HG03159 (cell line): Measurements from ENCODE around the gene NSUN6.
"Not testable (repeated sequence)": the region's sequence is repeated elsewhere in the genome, so short reads cannot be mapped to it uniquely, and the experiment has no call there.

ENCODE experiments used
- ATAC-seq: cut with Tn5 transposase; IDR thresholded peaks from one replicate; pipeline ENCODE4 v1.9.1; 2021; ENCODE audit warnings: mild to moderate bottlenecking, moderate library complexity; ENCODE audit not compliant: unreplicated experiment

Gene NSUN6

DNA sequence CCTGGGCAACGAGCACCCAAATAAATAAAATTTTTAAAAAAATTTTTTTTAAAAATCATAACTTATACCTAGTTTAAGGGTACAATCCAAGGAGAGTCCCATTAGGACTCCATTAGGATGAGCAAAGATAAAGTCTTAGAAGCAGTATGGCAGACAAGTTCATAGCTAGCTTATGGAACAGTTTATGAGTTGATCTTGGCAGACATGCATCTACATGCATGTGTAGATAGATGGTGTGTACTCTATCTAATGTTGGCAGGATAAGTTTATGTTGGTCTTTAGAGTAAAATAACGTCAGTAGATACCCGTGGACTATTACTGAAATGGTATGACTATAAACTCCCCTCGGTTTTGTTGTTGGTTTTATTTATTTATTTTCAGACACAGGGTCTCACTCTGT is 40.2 kb downstream of the NSUN6 start:
- no peak for ATAC-seq

DNA sequence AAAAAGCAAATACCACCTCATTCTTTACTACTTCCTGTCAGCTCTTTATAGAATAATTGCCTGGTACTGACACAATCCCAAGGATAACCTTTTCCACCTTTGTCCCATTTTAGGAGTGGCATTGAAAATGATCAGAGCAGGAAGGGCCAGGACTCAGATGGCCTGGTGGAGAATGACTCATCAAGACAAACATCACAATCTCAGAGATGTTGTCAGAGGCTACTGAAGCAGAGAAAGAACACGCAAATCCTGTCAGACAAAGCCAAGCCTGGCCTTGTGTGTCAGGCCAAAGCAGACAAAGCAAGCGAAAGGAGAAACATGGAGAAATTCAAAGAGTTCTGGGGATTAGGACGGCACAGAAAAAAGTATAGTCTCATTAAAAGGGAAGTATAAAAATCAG is 40.9 kb downstream of the NSUN6 start:
- ATAC-seq, result no peak

DNA sequence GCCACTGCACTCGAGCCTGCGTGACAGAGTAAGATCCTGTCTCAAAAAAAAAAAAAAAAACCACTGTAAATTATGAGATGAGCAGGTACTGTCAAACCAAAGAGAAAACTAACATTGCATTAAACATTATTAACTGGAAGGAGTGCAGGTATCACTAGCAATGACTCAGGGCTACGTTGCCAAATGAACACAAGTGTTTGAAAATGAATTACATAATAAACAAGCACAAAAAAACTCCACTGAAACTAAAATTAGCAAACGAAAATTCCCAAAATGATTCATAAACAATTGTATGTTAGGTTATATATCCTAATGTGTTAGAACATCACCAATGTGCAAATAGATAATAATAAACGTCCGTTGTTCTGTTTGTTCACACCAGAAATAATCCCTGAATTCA is 42.8 kb downstream of the NSUN6 start:
- ATAC-seq, result no peak

DNA sequence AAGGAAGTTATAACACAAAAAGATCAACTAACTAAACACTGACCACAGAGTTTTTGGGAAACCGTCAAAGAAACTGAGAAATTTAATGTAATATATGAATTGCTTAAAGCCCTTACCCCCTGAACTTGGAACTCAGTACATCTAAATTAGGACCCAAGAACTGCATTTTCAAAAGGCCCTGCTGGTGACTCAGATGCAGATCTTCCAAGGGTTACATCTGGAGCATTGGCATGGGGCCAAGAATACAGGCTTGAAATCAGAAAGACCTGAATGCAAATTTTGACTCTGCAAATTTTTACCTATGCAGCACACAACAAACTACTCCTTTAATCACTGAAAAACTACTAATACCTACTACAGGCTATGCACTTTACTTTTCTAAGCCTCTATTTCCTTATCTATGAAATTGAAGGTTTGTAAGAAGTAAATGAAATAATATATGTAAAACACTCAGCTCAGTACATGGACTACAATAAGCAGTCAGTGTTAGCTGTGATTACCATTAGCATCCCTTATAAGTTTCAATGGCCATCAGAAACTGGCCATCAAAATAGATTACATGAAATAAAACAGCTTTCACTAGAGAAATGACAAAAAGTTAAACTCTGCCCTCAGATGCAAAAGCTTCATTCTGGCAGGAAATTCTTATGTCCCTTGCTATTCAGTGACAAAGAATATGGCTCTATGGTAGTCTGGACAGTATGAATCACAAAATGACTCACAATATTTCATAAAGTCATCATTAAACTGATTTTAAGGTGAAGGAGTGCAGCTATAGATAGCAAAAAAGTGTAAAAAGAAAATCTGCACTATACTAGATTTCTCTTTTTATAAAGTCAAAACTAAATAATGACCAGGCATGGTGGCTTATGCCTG is 43.6 kb downstream of the NSUN6 start:
- no peak for ATAC-seq

DNA sequence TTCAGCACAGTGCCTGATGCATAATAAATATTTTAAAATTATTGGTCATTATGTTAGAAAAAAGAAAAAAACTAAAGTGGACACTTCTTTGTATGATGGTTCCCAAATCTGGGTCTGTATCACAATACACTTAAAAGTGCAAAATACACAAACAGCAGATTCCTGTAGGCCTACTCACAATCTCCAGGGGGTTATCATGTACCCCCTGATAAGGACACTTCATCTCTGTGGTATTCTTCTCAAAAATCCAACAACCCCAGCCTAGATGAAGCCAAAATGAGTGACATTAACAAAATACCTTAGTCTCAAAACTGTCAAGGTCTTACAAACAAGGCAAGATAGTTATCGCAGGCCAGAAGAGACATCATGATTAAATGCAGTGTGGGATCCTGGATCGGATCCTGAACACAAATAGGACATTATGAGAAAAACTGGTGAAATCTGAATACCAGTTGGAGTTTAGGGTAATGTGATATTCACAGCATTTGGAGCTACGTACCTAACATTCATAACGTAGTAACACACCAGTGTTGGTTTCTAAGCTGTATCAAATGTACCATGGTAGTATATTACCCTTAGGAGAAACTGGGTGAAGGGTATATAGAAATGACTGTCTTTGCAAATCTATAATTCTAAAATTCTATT is 45.2 kb downstream of the NSUN6 start:
- no peak for ATAC-seq

DNA sequence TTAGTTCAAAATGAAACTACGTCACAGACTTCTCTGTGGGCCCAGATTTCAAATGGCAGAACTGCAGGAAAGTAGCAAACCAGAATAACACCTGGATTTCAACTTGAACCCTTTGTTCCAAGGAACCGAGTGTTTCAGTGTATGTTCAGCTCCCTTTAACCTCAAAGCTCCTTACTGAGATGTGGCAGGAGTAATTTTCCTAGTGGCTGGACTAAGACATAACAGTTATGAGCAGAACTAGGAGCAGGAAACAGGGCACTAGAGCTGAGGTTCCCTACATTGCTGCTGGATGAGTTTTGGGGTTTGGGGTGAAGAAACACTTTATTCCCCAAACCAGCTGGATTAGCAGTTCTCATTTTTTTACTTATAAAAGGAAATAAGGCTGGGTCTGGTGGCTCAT is 50.1 kb downstream of the NSUN6 start:
- ATAC-seq, result no peak

DNA sequence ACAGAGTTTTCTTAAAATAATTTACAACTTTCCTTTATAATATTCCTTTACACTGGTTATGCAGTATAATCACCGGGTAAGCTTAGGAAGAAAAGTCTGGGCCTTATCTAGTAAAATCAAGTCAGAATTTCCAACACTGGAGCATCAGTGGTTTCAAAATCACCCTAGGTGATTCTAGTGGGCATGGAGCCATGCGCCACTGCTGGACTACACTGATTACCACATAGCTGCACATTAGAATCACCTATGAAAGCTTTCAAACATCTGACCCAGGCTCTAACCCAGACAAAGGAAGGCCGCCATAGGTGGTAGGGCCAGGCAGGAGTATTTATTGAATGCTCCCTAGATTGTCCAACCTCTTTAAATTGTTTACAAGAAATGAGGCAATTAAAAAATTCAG is 52.0 kb downstream of the NSUN6 start:
- no peak for ATAC-seq

DNA sequence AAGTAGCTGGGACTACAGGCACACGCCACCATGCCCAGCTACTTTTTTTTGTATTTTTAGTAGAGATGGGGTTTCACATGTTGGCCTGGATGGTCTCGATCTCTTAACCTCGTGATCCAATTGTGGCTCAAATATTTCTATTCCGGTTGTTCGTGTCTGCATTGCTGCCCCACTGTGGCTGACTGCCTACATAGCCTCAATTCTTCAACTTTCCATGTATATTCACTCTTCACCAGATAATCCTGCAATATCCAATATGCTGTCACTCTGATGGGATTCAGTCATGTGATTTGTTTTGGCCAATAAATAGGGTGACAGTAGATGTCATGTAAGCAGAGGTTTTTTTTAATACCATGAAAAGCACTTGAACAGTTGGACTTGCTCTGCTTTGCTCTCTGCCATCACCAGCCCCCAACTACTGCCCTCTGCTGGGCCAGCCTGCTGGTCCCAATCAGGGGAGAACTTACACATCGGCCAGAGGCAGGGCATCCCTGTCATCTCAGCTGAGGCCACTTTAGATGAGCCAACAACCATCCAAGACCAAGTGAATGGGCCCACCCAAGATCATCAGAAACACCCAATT is 56.7 kb downstream of the NSUN6 start:
- no peak for ATAC-seq

DNA sequence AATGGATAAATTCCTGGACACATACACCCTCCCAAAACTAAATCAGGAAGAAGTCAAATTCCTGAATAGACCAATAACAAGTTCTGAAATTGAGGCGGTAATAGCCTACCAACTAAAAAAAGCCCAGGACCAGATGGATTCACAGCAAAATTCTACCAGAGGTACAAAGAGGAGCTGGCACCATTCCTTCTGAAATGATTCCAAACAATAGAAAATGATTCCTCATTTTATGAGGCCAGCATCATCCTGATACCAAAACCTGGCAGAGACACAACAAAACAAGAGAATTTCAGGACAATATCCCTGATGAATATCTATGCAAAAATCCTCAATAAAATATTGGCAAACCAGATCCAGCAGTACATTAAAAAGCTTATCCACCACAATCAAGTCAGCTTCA is 60.2 kb downstream of the NSUN6 start:
- not testable (repeated sequence) for ATAC-seq

DNA sequence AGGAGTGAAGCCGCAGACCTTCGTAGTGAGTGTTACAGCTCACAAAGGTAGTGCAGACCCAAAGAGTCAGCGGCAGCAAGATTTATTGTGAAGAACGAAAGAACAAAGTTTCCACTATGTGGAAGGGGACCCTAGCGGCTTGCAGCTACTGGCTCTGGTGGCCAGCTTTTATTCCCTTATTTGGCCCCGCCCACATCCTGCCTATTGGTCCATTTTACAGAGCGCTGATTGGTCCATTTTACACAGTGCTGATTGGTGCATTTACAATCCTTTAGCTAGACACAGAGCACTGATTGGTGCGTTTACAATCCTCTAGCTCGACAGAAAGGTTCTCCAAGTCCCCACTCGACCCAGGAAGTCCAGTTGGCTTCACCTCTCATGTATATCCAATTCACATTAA is 64.8 kb downstream of the NSUN6 start:
- not testable (repeated sequence) for ATAC-seq

DNA sequence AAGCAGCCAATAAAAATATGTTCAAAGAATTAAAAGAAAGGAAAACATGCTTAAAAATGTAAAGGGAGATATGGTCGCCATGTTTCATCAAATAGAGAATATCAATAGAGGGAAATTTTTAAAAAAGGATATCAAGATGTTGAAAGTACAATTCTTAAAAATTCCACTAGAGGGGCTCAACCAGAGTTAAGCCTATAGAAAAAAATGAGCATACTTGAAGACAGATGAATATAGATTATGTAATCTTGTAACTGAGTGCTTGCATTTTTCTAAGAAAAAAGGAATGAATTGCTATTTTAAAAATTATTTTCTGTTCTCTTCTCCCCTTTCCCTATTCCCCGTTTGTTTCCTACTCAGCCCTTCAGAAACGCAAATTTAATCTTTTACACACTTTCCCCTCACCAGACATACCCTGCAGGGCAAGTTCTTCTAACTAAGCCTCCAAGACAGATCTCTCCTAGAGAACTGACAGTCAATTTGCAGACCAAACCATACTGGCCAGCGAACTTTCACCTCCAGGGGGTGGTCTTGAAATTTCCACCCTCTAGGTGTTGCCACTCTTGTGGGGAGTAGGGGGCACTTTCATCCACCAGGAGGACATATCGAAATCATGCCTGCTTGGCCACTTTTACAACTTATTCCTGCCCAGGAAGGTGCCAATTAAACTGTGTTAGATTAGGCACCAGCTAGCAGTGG is 67.7 kb downstream of the NSUN6 start:
- ATAC-seq, result peak; percentile 49

DNA sequence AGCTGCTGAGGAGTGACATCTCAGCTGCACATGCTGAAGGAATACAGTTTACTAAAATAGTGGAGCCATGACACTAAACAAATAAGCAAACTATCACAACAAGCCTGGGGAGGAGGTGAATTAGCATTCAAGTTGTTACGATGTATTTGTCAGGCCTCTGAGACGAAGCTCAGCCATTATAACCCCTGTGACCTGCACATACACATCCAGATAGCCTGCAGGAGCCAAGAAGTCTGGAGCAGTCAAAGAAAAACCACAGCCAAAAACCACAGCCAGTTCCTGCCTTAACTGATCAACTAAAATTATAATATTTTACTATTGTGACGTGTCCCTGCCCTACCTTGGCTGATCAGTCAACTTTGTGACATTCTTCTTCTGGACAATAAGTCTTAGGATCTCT is 68.6 kb downstream of the NSUN6 start:
- ATAC-seq, result no peak

DNA sequence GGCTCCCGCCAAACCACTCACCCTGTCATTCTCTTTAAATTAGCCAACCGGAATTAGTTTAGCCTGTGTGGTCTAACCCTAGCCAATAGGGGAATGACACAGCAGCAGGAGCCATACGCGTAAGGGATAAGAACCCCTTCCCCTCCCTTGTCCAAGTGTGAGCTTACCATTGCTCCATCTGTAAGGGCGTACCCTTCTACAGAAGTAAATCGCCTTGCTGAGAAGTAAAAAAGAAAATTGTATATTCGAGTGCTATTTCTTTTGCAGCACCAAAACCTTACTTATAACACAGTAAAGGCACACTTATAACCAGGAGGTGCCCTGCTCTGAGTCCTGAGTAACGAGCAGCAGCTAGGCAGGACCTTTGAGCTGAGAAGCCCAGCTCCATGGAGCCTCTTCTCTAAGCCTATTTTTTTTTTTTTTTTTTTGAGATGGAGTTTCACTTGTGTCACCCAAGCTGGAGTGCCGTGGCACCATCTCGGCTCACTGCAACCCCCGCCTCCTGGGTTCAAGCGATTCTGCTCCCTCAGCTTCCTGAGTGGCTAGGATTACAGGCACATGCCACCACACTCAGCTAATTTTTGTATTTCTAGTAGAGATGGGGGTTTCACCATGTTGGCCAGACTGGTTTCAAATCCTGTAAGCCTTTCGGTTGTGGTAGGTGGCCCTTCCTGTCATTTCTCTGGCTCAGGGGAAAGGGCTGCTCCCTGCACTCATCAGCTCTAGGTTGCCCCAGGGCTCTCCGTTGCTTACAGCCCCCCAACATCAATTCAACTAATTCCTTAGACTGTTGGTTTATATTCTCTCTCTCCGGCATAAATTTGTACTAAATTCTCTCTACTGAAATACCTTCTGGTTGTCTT is 73.3 kb downstream of the NSUN6 start:
- no peak for ATAC-seq

DNA sequence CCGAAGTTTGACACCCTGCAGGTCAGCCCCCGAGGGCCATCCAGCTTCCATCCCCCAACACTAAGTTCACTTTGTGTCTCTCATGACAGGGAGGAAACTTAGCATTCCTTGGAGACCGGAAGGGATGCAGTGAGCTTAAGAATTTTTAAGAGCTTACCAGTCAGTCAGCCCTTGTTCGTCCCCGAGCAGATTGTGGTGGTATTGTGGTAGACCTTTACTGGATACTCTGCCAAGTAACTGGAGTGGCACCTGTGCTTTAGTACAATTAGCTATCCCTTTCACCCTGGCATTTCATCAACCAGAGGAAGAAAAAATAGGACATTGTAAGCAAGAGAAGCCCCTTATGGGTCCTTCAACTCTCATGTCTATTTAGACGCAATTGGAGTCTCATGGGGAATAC is 74.8 kb downstream of the NSUN6 start:
- ATAC-seq, result no peak

DNA sequence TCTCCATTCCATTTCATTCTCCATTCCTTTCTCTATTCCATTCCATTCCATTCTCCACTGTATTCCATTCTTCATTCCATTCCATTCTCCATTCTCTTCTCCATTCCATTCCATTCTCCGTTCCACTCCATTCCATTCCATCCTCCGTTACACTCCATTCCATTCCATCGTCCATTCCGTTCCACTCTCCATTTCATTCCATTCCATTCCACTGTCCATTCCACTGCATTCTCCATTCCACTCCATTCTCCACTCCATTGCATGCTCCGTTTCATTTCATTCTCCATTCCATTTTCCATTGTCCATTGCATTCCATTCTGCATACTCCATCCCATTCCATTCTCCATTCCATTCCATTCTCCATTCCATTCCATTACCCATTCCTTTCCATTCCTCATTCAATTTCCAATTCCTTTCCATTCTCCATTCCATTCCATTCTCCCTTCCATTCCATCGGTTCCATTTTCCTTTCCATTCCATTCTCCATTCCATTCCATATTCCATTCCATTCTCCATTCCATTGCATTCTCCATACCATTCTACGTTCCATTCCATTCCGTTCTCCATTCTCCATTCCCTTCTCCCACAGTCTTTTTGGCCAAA is 78.3 kb downstream of the NSUN6 start:
- ATAC-seq, result no peak

DNA sequence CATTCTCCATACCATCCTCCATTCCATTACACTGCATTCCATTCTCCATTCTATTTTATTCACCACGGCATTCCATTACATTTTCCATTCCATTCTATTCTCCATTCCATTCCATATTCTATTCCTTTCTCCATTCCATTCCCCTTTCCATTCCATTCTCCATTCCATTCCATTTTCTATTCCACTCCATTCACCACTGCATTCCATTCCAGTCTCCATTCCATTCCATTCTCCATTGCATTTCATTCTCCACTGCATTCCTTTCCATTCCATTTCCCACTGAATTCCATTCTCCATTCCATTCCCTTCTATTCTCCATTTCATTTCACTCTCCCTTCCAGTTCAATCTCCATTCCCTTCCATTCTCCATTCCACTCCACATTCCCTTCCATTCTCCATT is 79.6 kb downstream of the NSUN6 start:
- no peak for ATAC-seq

DNA sequence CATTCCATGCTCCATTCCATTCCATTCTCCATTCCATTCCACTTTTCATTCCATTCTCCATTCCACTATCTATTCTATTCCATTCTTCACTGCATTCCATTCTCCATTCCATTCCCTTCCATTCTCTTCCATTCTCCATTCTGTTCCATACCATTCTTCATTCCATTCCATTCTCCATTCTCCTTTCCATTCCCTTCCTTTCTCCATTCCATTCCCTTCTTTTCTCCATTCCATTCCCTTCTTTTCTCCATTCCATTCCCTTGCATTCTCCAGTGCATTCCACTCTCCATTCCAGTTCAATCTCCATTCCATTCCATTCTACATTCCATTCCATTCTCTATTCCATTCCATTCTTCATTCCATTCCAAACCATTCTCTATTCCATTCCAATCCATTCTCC is 80.3 kb downstream of the NSUN6 start:
- no peak for ATAC-seq

DNA sequence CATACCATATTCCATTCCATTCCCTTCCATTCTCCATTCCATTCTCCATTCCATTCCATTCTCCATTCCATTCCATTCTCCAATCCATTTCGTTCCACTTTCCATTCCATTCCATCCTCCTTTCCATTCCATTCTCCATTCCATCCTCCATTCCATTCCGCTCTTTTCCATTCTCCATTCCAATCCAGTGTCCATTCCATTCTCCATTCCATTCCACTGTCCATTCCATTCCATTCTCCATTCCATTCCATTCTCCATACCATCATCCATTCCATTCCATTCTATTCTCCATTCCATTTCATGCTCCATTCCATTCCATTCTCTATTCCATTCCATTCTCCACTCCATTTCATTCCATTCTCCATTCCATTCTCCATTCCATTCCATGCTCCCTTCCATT is 81.0 kb downstream of the NSUN6 start:
- not testable (repeated sequence) for ATAC-seq

DNA sequence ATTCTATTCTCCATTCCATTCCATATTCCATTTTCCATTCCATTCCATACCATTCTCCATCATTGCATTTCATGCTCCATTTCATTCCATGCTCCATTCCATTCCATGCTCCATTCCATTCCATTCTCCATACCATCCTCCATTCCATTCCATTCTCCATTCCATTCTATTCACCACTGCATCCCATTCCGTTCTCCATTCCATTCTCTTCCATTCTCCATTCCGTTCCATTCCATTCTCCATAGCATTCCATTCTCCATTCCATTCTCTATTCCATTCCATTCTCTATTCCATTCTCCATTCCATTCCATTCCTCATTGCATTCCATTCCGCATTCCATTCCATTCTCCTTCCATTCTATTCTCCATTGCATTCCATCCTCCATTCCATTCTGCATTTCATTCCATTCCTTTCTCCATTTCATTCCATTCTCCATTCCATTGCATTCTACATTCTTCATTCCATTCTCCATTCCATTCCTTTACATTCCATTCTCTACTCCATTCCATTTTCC is 84.0 kb downstream of the NSUN6 start:
- ATAC-seq, result no peak

DNA sequence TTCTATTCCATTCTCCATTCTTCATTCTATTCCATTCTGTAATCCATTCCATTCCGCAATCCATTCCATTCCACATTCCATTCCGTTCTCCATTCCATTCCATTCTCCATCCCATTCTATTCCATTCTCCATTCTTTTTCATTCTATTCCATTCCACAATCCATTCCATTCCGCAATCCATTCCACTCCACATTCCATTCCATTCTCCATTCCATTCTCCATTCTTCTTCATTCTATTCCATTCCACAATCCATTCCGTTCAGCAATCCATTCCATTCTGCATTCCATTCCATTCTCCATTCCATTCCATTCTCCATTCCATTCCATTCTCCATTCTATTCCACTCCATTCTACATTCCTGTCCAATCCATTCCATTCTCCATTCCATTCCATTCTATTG is 85.2 kb downstream of the NSUN6 start:
- no peak for ATAC-seq
